GM12878 (cell line): ENCODE results near the gene NSMCE1. TPM values are rescaled to one million over a fixed set of nuclear protein-coding genes. Genes with fewer than 3 reads are reported as not detected.

Source experiments
- CHD2 ChIP-seq: IDR thresholded peaks from 2 replicates; pipeline ENCODE4 v1.6.1; 2011; ENCODE audit warnings: low read depth, low read length, improper control_type of control experiment, borderline replicate concordance
- GABPA ChIP-seq: IDR thresholded peaks from 2 replicates; pipeline ENCODE4 v1.6.1; 2014; ENCODE audit warnings: antibody characterized with exemption, low read depth, mild to moderate bottlenecking, inconsistent platforms
- GATAD2B ChIP-seq: fragments of 450-650 bp; conservative IDR thresholded peaks from 2 replicates; pipeline ENCODE4 v1.6.1; 2017; ENCODE audit warnings: low read depth, mild to moderate bottlenecking, moderate library complexity
- HCFC1 ChIP-seq: fragments of 150-350 bp; IDR thresholded peaks from 2 replicates; pipeline ENCODE4 v1.6.1; 2014; ENCODE audit warnings: low read length
- IKZF1 ChIP-seq: fragments of 450-650 bp; conservative IDR thresholded peaks from 2 replicates; pipeline ENCODE4 v1.6.1; 2017; ENCODE audit warnings: antibody characterized with exemption, mild to moderate bottlenecking
- IKZF2 ChIP-seq, 2 experiments: fragments of 450-650 bp; IDR thresholded peaks; 2 replicates each; pipeline ENCODE4 v1.6.1; 2017; ENCODE audit warnings: mild to moderate bottlenecking in 2 of 2, moderate library complexity in 2 of 2
- MTA2 ChIP-seq: fragments of 450-650 bp; IDR thresholded peaks from 2 replicates; pipeline ENCODE4 v1.6.1; 2016; ENCODE audit warnings: low read depth, mild to moderate bottlenecking, moderate library complexity
- MYB ChIP-seq: fragments of 150-350 bp; IDR thresholded peaks from 2 replicates; pipeline ENCODE4 v1.6.1; 2014; ENCODE audit warnings: mild to moderate bottlenecking, low read depth, low read length, borderline replicate concordance
- POLR2AphosphoS5 ChIP-seq: IDR thresholded peaks from 2 replicates; pipeline ENCODE4 v1.6.1; 2011; ENCODE audit warnings: mild to moderate bottlenecking, low read length, inconsistent platforms
- SIN3A ChIP-seq: IDR thresholded peaks from 2 replicates; pipeline ENCODE4 v1.6.1; 2012; ENCODE audit warnings: low read depth, low read length, improper control_type of control experiment
- SPI1 ChIP-seq: IDR thresholded peaks from 2 replicates; pipeline ENCODE4 v1.6.1; 2011; ENCODE audit warnings: low read depth, mild to moderate bottlenecking, low read length, moderate library complexity, borderline replicate concordance; ENCODE audit not compliant: insufficient read depth
- TCF3 ChIP-seq: IDR thresholded peaks from 2 replicates; pipeline ENCODE4 v1.6.1; 2012; ENCODE audit warnings: low read depth, mild to moderate bottlenecking, low read length, borderline replicate concordance; ENCODE audit not compliant: insufficient read depth
- ZNF384 ChIP-seq: IDR thresholded peaks from 2 replicates; pipeline ENCODE4 v1.6.1; 2012; ENCODE audit warnings: low read depth, mild to moderate bottlenecking, low read length, improper control_type of control experiment, borderline replicate concordance
- polyA plus RNA-seq, 11 experiments: library from polyadenylated mRNA; depleted of rRNA in 4 of 11; unstranded in 6 of 11; stranded (reverse) in 5 of 11; fragments of >200 nt; fragmentation: Nextera tagmentation in 4 of 11; fragmentation: Illumina TruSeq in 1 of 11; extraction: Ambion mirVana in 4 of 11; extraction: Trizol in 1 of 11; gene quantifications; 1 replicate in 1 of 11; 2 replicates in 10 of 11; pipeline versions ENCODE4 v1.2.1 to v1.2.3, GENCODE V29; 2011 to 2016; ENCODE audit warnings: inconsistent platforms in 2 of 11, missing spikeins in 2 of 11, low read depth in 1 of 11
- total RNA-seq, 4 experiments: library from RNA; depleted of rRNA in 3 of 4; stranded (reverse); fragments of >200 nt in 3 of 4; fragmentation: Illumina TruSeq in 1 of 4; extraction: Trizol in 1 of 4; gene quantifications; 2 replicates each; pipeline versions ENCODE4 v1.2.1 to v1.2.3, GENCODE V29; 2013 to 2021
- TF ChIP-seq, protein P1 (sequence below): IDR thresholded peaks from 2 replicates; pipeline ENCODE4 v1.6.1; 2011; ENCODE audit warnings: borderline replicate concordance, low read depth, mild to moderate bottlenecking, moderate library complexity, mixed read lengths, low read length; ENCODE audit not compliant: insufficient read depth; ENCODE audit errors: extremely low read length
- TF ChIP-seq, protein P2 (sequence below): fragments of 450-650 bp; formaldehyde crosslinking; IDR thresholded peaks from 2 replicates; pipeline ENCODE4 v1.4.0; 2022; ENCODE audit warnings: mild to moderate bottlenecking, moderate library complexity
- TF ChIP-seq, protein P3 (sequence below): fragments of 450-650 bp; IDR thresholded peaks from 2 replicates; pipeline ENCODE4 v1.6.1; 2016; ENCODE audit warnings: mild to moderate bottlenecking
- TF ChIP-seq, protein P4 (sequence below), 3 experiments: IDR thresholded peaks in 2 of 3; conservative IDR thresholded peaks in 1 of 3; 2 replicates each; pipeline ENCODE4 v1.5.1; 2011; ENCODE audit warnings: low read depth in 3 of 3, low read length in 3 of 3, mild to moderate bottlenecking in 3 of 3, control low read depth in 2 of 3, moderate library complexity in 2 of 3, inconsistent platforms in 1 of 3, mixed read lengths in 1 of 3; ENCODE audit not compliant: control insufficient read depth in 2 of 3, insufficient read depth in 1 of 3; ENCODE audit errors: extremely low read depth in 1 of 3
- TF ChIP-seq, protein P5 (sequence below): IDR thresholded peaks from 2 replicates; pipeline ENCODE4 v1.6.1; 2012; ENCODE audit warnings: low read depth, low read length, improper control_type of control experiment

NSMCE1 gene
- total and polyA plus RNA-seq, 10 of the 15 experiments (the other 5 are each of a cell fraction or from before 2014, with no cell fraction given), result 54.0 to 214 (median 71.4) TPM

DNA sequence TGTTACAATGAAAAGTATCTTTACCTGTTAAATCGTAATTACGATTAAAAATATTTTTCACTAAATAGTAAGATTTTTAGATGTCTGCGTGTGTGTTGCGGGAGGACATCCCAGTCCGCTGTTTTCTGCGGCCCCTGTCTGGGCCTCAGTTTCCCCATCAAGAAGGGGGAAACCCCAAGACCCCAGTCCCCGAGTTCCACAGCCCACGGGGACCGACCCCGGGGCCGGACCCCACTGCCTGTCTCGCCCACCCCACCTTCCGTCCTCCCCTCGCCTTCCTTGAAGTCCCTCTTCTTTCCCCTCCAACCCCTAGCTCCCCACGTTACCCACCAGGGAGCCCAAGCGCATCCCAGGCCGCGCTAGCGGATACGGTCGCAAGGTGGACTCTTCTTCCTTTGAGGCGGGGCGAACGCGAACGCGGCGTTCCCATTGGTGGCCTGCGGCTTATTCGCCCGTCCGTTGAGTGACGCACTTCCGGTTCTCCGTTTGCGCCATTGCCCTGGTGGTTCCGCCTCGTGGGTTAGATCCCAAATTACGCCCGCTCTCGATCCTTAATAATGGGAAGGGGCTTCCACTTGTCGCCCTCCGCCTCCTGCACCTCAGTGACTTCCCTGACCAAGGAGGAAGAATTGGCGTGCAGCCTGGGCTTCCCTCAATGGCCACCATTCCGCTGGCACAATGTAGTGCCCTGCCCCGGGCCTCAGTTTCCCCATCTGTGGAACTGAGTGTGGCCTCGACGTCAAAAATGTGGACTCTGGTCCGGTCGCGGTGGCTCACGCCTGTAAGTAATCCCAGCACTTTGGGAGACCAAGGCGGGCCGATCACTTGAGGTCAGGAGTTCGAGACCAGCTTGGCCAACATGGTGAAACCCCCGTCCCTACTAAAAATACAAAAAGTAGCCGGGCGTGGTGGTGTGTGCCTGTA lies at the start of gene NSMCE1 (continued):
- TF ChIP-seq, protein P1, sequence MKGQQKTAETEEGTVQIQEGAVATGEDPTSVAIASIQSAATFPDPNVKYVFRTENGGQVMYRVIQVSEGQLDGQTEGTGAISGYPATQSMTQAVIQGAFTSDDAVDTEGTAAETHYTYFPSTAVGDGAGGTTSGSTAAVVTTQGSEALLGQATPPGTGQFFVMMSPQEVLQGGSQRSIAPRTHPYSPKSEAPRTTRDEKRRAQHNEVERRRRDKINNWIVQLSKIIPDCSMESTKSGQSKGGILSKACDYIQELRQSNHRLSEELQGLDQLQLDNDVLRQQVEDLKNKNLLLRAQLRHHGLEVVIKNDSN, result no peak
- TF ChIP-seq, protein P2, sequence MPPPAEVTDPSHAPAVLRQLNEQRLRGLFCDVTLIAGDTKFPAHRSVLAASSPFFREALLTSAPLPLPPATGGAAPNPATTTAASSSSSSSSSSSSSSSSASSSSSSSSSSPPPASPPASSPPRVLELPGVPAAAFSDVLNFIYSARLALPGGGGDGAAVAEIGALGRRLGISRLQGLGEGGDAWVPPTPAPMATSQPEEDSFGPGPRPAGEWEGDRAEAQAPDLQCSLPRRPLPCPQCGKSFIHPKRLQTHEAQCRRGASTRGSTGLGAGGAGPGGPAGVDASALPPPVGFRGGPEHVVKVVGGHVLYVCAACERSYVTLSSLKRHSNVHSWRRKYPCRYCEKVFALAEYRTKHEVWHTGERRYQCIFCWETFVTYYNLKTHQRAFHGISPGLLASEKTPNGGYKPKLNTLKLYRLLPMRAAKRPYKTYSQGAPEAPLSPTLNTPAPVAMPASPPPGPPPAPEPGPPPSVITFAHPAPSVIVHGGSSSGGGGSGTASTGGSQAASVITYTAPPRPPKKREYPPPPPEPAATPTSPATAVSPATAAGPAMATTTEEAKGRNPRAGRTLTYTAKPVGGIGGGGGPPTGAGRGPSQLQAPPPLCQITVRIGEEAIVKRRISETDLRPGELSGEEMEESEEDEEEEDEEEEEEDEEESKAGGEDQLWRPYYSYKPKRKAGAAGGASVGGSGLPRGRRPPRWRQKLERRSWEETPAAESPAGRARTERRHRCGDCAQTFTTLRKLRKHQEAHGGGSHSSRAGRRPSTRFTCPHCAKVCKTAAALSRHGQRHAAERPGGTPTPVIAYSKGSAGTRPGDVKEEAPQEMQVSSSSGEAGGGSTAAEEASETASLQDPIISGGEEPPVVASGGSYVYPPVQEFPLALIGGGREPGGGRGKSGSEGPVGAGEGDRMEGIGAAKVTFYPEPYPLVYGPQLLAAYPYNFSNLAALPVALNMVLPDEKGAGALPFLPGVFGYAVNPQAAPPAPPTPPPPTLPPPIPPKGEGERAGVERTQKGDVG (CRISPR knock-in tag), result 0 out of 2 replicates have a peak, but pooled peaks have one; percentile 16
- peak; percentile 92 for TF ChIP-seq GABPA
- TF ChIP-seq SIN3A, result no peak
- TF ChIP-seq POLR2AphosphoS5, result peak; percentile 90
- TF ChIP-seq IKZF1, result peak; percentile 93
- TF ChIP-seq HCFC1, result peak; percentile 43; the same call in 1 of the 2 replicates
- TF ChIP-seq MYB, result no peak
- TF ChIP-seq CHD2, result peak; percentile 85; the same call in 1 of the 2 replicates
- TF ChIP-seq TCF3, result no peak
- peak; percentile 78 for TF ChIP-seq GATAD2B
- peak; percentile 21; the same call in 1 of the 2 replicates for TF ChIP-seq SPI1
- TF ChIP-seq, protein P3, sequence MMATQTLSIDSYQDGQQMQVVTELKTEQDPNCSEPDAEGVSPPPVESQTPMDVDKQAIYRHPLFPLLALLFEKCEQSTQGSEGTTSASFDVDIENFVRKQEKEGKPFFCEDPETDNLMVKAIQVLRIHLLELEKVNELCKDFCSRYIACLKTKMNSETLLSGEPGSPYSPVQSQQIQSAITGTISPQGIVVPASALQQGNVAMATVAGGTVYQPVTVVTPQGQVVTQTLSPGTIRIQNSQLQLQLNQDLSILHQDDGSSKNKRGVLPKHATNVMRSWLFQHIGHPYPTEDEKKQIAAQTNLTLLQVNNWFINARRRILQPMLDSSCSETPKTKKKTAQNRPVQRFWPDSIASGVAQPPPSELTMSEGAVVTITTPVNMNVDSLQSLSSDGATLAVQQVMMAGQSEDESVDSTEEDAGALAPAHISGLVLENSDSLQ, result peak; percentile 98
- peak; percentile 21; the same call in 1 of the 2 replicates for TF ChIP-seq MTA2
- TF ChIP-seq, protein P4, sequence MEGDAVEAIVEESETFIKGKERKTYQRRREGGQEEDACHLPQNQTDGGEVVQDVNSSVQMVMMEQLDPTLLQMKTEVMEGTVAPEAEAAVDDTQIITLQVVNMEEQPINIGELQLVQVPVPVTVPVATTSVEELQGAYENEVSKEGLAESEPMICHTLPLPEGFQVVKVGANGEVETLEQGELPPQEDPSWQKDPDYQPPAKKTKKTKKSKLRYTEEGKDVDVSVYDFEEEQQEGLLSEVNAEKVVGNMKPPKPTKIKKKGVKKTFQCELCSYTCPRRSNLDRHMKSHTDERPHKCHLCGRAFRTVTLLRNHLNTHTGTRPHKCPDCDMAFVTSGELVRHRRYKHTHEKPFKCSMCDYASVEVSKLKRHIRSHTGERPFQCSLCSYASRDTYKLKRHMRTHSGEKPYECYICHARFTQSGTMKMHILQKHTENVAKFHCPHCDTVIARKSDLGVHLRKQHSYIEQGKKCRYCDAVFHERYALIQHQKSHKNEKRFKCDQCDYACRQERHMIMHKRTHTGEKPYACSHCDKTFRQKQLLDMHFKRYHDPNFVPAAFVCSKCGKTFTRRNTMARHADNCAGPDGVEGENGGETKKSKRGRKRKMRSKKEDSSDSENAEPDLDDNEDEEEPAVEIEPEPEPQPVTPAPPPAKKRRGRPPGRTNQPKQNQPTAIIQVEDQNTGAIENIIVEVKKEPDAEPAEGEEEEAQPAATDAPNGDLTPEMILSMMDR (IDR thresholded peaks at IDR 0.05 in 2 of 3, conservative IDR thresholded peaks at IDR 0.05 in 1 of 3; ENCODE audit: control insufficient read depth in 2 of 3, extremely low read depth in 1 of 3, insufficient read depth in 1 of 3, low read depth in 3 of 3, low read length in 3 of 3), result peak; percentile 12 to 42 (median 13); a peak in 2 of 6 replicates
- no peak for TF ChIP-seq ZNF384
- TF ChIP-seq, protein P5, sequence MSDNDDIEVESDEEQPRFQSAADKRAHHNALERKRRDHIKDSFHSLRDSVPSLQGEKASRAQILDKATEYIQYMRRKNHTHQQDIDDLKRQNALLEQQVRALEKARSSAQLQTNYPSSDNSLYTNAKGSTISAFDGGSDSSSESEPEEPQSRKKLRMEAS, result peak; percentile 66
- peak; percentile 79 to 84 for TF ChIP-seq IKZF2 (IDR thresholded peaks at IDR 0.05)
